Immature natural killer cell (primary cell): ENCODE measurements around the gene SDR42E2. TPM values are rescaled to one million over a fixed set of nuclear protein-coding genes. Genes with fewer than 3 reads are reported as not detected.

Experiments used
- DNase-seq, 3 donors: peaks; one replicate each; pipeline ENCODE4 v3.0.0; 2022; ENCODE audit warnings: mixed read lengths in 1 of 3
- H3K27ac Mint-ChIP-seq, 6 donors: one replicate each; pipeline ENCODE4 v1.8.0; 2020; ENCODE audit warnings: mixed read lengths in 6 of 6, mild to moderate bottlenecking in 5 of 6, inconsistent platforms in 4 of 6, moderate library complexity in 3 of 6
- H3K27me3 Mint-ChIP-seq, 3 donors: one replicate each; pipeline ENCODE4 v1.8.0; 2020 to 2021; ENCODE audit warnings: low read depth in 3 of 3, mild to moderate bottlenecking in 3 of 3, mixed read lengths in 3 of 3, moderate library complexity in 3 of 3, inconsistent platforms in 1 of 3
- H3K36me3 Mint-ChIP-seq, 3 donors: one replicate each; pipeline ENCODE4 v1.8.0; 2020; ENCODE audit warnings: mixed read lengths in 3 of 3, inconsistent platforms in 2 of 3, mild to moderate bottlenecking in 2 of 3
- H3K4me1 Mint-ChIP-seq, 2 donors: one replicate each; pipeline ENCODE4 v1.8.0; 2020; ENCODE audit warnings: inconsistent platforms in 2 of 2, mild to moderate bottlenecking in 2 of 2, mixed read lengths in 2 of 2, moderate library complexity in 1 of 2
- H3K4me3 Mint-ChIP-seq, 5 donors: one replicate each; pipeline ENCODE4 v1.8.0; 2020; ENCODE audit warnings: mild to moderate bottlenecking in 5 of 5, mixed read lengths in 5 of 5, inconsistent platforms in 3 of 5, moderate library complexity in 3 of 5
- H3K9me3 Mint-ChIP-seq, 6 donors: one replicate each; pipeline ENCODE4 v1.8.0; 2020; ENCODE audit warnings: mild to moderate bottlenecking in 6 of 6, mixed read lengths in 6 of 6, inconsistent platforms in 4 of 6, moderate library complexity in 3 of 6
- polyA plus RNA-seq, 3 donors: library from polyadenylated mRNA; unstranded; fragments of 300-500 nt; fragmentation: Illumina TruSeq; gene quantifications; one replicate each; pipeline ENCODE4 v1.2.3, GENCODE V29; 2021

SDR42E2 gene
- polyA plus RNA-seq, 3 donors from 2014 or later = 0.47 to 0.51 TPM; not detected in 1

DNA sequence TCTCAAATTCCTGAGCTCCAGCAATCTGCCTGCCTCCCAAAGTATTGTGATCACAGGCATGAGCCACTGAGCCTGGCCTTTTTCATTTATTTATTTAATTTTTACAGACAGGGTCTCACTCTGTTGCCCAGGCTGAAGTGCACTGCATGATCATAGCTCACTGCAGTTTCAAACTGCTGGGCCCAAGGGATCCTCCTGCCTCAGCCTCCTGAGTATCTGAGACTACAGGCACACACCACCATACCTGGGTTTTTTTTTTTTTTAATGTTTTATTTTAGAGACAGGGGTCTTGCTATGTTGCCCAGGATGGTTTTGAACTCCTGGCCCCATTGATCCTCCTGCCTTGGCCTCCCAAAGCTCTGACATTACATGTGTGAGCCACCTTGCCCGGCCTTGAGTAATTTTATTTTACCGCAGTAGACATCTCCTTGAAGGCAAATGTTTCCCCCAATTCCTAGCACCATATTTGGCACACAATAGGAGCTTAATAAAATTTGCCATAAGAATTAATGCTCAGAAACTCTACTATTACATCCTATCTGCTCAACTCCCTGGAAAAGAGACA, 41.9 kb downstream of the SDR42E2 start:
- no peak for DNase-seq
- Mint-ChIP-seq H3K27me3 (peaks cover 0 to 3% (median 1%) of the 10 kb centered on the region in 3 donors), H3K9me3 (no peaks in the 10 kb centered on the region), H3K4me3 (peak overlapping the region in 2 of 5 donors; percentile 27 to 71), H3K27ac (peak overlapping the region in 1 of 6 donors; percentile 49), H3K36me3 (no peaks in the 10 kb centered on the region), H3K4me1 (peaks cover 21 to 22% of the 10 kb centered on the region in 2 donors)

DNA sequence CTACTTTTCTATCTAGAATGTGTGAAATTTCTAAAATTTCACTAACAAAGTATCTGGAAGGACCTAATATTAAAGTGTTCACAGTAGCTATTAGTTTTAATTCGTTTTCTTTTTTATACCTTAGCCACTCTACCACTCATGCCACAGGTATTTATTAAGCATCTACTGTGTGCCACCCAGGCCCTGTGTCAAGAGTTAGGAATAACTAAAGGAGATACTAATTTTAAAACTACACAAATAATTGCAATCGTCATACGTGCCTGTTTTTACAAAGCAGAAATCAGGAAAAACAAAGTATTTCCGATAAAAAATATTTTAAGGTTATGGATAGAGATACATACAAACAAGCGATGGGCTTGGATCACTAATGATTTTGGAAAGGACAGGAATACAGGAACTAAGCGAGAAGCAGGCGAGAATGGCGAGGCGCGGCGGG, 43.3 kb downstream of the SDR42E2 start:
- peak overlapping the region; percentile 27 to 87 (median 74) for H3K27ac Mint-ChIP-seq

DNA sequence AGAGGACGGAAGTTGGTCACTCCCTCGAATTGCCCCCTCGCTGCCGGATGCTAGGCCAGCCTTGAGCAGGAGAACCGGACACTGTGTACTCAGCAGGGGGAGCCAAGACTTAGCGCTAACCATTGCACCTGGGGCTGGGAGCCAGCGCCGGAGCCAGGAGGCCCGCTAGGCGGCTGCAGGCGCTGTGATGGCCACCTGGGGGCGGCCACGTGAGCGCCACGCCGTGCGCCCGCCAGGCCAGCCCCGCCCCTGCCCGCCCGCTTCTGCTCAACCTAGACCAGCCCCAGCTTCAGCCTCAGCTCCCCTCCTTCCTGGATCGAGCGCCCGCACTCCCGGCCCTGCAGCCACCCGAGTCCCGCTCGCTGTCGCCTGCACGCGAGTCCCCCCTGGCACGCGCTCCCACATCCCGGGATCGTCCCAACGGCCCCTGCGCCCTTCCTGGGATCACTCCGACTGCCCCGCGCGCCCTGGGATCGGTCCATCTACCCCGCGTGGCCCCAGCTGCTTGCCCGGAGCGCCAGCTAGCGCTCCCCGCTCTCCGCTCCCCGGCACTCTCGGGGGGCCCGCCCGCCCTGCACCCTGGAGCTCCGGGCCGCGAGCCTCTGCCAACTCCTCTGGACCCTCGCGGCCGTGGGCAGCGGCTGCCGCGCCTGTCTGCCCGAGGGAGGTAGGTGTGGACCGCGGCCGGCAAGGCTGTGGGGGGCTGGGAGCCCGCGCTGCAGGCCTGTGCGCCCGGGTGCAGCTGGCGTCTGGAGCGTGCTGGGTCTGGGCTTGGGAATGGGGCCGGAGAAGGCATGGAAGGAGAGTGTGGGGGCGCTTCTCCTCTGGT, 43.9 kb downstream of the SDR42E2 start, which contains the start of gene EEF2K:
Gene EEF2K, plus strand, starts transcription at position 266 of the 829 bp plus-strand sequence. CDS start 19,452 bp downstream, outside the sequence.
- Mint-ChIP-seq H3K27me3 (peaks cover 0 to 3% (median 1%) of the 10 kb centered on the region in 3 donors), H3K9me3 (no peaks in the 10 kb centered on the region), H3K27ac (peak within 1 kb of the TSS; percentile 27 to 91 (median 84)), H3K4me3 (peak within 1 kb of the TSS; percentile 85 to 99 (median 95)), H3K4me1 (peaks cover 22 to 23% of the 10 kb centered on the region in 2 donors), H3K36me3 (no peaks in the 10 kb centered on the region)
- DNase-seq = peak; percentile 71 to 76 (median 71)

More for the DNA sequence above, 43.3 kb downstream of the SDR42E2 start:
- Mint-ChIP-seq H3K4me1 (peaks cover 22 to 23% of the 10 kb centered on the region in 2 donors), H3K27me3 (peaks cover 0 to 3% (median 1%) of the 10 kb centered on the region in 3 donors), H3K4me3 (peak overlapping the region; percentile 85 to 99 (median 95)), H3K36me3 (no peaks in the 10 kb centered on the region), H3K9me3 (no peaks in the 10 kb centered on the region)
- DNase-seq = no peak

DNA sequence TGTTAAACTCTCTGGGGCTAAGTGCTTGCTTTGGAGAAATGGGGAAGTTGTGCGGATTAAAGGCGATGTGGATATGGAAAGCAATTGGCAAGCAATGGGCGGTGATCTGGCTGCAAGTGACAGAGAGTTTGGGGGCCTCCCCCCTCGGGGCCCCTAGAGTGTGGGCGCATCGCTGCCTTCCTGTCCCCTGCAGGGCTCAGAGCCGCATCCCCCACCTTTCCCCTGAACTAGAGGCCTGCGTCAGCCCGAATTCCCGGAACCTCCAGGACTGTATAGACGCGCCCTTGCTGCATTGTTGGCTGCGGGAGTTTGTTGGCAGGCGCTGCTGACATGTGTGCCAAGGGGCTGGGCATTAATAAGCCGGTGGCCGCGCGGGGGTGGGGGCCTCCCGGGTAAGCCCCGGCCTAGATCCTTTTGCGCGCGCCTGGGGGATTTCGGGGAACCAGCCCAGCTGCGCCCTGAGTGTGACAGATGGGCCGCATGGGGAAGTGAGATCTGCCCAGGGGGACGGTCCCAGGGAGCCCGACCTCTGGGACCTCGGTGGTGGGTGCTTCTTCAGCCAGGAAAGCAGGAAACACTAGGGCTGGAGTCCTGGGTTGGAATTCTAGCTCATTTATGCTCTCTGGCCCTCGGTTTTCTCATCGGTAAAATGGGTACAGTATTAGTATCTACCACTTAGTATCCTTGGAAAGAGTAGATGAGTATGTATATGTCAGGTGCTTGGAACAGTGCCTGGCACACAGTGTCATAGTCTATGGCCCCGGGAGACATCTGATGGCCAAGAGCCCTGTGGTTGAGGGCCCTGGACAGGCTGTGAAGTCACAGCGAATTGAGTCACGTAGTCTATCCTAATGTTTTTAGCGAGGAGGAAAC, 44.8 kb downstream of the SDR42E2 start:
- Mint-ChIP-seq H3K36me3 (no peaks in the 10 kb centered on the region), H3K9me3 (no peaks in the 10 kb centered on the region), H3K27me3 (peaks cover 0 to 3% (median 1%) of the 10 kb centered on the region in 3 donors), H3K27ac (peak overlapping the region; percentile 27 to 91 (median 80)), H3K4me1 (peaks cover 22 to 23% of the 10 kb centered on the region in 2 donors), H3K4me3 (peak overlapping the region; percentile 85 to 99 (median 95))
- DNase-seq = peak in 2 of 3 donors; percentile 33 to 36

DNA sequence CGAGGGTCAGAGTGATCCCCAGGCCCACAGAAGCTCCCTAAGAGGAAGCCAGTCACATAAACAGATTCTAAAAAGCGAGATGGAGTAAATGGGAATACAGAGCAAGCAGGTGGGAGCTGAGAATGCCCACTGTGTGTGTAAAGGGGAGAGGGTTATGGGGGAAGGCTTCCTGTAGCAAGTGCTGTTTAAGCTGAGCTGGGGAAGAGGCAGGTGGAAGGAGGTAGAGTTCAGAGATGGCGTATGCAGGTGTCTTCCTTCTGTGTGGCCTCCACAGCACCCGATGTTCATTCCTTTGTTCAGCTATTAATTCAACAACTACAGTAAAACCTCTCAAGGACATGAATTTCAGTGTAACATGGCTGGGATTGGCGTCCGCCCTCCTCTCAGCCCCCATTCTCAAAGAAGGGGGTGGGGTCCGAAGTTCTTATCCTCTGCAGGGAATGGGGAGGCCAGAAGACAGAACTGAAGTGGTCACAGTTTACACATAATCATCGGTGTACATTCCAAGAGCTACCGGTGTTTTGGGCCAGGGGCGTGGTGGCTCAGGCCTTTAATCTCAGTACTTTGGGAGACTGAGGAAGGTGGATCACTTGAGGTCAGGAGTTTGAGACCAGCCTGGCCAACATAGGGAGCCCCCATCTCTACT, 45.5 kb downstream of the SDR42E2 start:
- no peaks in the 10 kb centered on the region for H3K36me3 Mint-ChIP-seq
- H3K4me3 Mint-ChIP-seq = peak overlapping the region; percentile 85 to 99 (median 95)
- no peaks in the 10 kb centered on the region for H3K9me3 Mint-ChIP-seq
- peak overlapping the region in 5 of 6 donors; percentile 2 to 81 (median 68) for H3K27ac Mint-ChIP-seq
- no peak for DNase-seq
- peaks cover 0 to 3% (median 1%) of the 10 kb centered on the region in 3 donors for H3K27me3 Mint-ChIP-seq
- H3K4me1 Mint-ChIP-seq = peaks cover 22 to 23% of the 10 kb centered on the region in 2 donors

DNA sequence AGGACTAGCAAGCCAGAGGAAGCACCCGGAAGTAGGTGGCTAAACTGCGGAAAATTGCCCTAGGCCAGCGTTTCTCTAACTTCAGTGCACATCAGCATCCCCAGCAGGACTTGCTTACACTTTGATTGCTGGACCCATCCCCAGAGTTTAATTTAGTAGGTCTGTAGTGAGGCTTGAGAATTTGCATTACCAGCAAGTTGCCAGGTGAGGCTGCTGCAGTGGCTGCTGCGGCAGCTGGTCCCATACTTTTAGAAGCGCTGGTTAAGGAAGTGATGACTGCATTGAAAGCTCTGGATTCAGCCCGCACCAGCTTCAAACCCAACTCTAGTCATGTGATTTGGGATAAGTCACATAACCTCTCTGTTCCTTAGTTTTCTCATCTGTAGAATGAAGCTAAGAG, 48.0 kb downstream of the SDR42E2 start:
- Mint-ChIP-seq H3K9me3 (no peaks in the 10 kb centered on the region), H3K4me1 (peaks cover 21 to 27% of the 10 kb centered on the region in 2 donors), H3K36me3 (peaks cover 0 to 9% (median 5%) of the 10 kb centered on the region in 3 donors), H3K4me3 (no peak overlapping the region), H3K27me3 (peaks cover 0 to 5% (median 1%) of the 10 kb centered on the region in 3 donors), H3K27ac (no peak overlapping the region)
- DNase-seq = no peak

DNA sequence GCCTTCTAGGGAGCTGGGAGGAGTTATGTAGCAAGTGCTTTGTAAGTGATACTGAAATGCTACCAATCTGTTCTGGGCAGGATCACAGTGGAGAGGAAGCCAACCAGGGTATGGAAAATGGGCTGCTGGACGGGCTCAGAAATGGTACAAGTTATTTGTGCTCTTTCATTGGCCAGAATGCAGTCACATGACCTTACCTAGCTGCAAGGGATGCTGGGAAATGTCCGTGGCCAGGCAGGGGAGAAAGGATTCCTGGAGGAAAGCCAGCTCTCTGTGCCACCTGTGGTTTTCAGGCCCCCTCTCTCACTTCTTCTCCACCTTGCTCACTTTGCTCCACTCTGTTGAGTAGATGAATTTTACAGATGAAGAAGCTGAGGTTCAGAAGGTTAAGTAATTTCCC, 48.5 kb downstream of the SDR42E2 start:
- no peak overlapping the region for H3K27ac Mint-ChIP-seq
- peaks cover 0 to 5% (median 1%) of the 10 kb centered on the region in 3 donors for H3K27me3 Mint-ChIP-seq
- H3K9me3 Mint-ChIP-seq = no peaks in the 10 kb centered on the region
- no peak for DNase-seq
- H3K4me3 Mint-ChIP-seq = no peak overlapping the region
- H3K36me3 Mint-ChIP-seq = peaks cover 0 to 9% (median 5%) of the 10 kb centered on the region in 3 donors
- peaks cover 19 to 22% of the 10 kb centered on the region in 2 donors for H3K4me1 Mint-ChIP-seq

DNA sequence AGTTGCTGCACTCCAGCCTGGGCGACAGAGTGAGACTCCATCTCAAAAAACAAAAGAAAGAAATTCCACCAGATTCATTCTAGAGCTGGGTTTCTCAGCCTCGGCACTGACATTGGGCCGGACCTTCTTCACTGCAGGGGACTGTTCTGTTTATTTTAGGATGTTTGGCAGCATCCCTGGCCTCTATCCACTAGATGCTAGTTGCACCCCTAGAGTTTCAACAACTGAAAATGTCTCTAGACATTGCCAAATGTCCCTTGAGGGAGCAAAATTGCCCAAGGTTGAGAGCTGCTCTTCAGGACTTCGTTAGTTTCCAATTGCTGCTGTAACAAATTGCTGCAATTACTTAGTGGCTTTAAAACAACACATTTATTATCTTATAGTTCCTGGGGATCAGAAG, 50.9 kb downstream of the SDR42E2 start:
- no peak overlapping the region for H3K27ac Mint-ChIP-seq

DNA sequence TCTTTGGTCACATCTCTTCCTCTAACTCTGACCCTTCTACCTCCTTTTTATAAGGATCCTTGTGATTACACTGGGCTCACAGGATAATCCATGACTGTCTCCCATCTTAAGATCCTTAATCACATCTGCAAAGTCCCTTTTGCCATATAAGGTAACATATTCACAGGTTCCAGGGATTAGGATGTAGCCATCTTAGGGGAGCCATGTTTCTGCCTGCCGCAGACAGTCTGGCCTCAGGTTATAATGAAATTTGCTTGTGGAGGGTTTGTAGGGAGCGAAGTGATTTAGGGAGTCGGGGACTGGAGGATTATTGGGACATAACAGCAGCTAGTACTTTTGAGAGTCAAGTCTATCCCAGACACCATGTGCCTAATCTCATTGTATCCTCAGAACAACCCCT, 51.5 kb downstream of the SDR42E2 start:
- DNase-seq = no peak
- Mint-ChIP-seq H3K4me1 (peaks cover 3 to 5% of the 10 kb centered on the region in 2 donors), H3K36me3 (peaks cover 0 to 9% (median 9%) of the 10 kb centered on the region in 3 donors), H3K27ac (peak overlapping the region in 1 of 6 donors; percentile 24), H3K27me3 (peaks cover 0 to 2% (median 0%) of the 10 kb centered on the region in 3 donors), H3K9me3 (no peaks in the 10 kb centered on the region), H3K4me3 (no peak overlapping the region)

More for the DNA sequence above, 50.9 kb downstream of the SDR42E2 start:
- Mint-ChIP-seq H3K4me1 (peaks cover 3 to 5% of the 10 kb centered on the region in 2 donors), H3K27me3 (peaks cover 0 to 3% (median 0%) of the 10 kb centered on the region in 3 donors), H3K36me3 (peaks cover 0 to 9% (median 9%) of the 10 kb centered on the region in 3 donors), H3K4me3 (no peak overlapping the region), H3K9me3 (no peaks in the 10 kb centered on the region)
- DNase-seq = no peak

DNA sequence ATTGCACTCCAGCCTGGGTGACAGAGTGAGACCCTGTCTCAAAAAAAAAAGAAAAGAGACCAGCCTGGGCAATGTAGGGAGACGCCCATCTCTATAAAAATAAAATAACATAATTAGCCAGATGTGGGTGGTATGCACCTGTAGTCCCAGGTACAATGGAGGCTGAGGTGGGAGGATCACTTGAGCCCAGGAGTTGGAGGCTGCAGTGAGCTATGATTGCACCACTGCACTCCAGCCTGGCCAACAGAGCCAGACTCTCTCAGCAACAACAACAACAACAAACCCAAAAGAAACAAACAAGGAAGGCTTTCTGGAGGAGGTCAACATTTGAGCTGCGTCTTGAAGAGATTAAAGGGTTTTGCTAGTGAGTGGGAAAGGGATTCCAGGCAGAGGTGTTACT, 52.1 kb downstream of the SDR42E2 start:
- H3K27ac Mint-ChIP-seq = no peak overlapping the region
- no peak overlapping the region for H3K4me3 Mint-ChIP-seq
- no peak for DNase-seq
- H3K4me1 Mint-ChIP-seq = peaks cover 3 to 5% of the 10 kb centered on the region in 2 donors
- peaks cover 0 to 9% (median 9%) of the 10 kb centered on the region in 3 donors for H3K36me3 Mint-ChIP-seq
- peaks cover 0 to 2% (median 0%) of the 10 kb centered on the region in 3 donors for H3K27me3 Mint-ChIP-seq
- no peaks in the 10 kb centered on the region for H3K9me3 Mint-ChIP-seq

DNA sequence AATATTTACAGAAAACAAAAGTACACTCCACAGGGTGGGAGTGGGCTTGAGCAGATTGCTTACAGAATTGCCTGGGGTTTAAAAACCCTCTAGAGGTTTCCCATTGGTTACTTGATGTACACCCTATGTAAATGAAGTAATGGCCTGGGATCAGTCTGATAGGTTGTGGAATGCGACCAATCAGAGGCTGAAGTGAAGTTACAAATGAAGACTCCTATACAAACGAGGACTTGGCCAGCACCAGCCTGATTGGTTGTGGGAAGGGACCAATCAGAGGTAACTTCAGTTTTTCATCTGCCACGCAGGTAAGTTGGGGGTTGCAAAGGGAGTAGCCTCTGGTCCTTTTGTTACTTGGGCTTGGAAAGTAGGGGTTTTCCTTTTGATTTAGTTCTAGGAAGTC, 52.6 kb downstream of the SDR42E2 start:
- no peak overlapping the region for H3K27ac Mint-ChIP-seq
- peaks cover 0 to 2% (median 0%) of the 10 kb centered on the region in 3 donors for H3K27me3 Mint-ChIP-seq
- DNase-seq = no peak
- peaks cover 3 to 5% of the 10 kb centered on the region in 2 donors for H3K4me1 Mint-ChIP-seq
- H3K4me3 Mint-ChIP-seq = no peak overlapping the region
- H3K36me3 Mint-ChIP-seq = peaks cover 0 to 9% (median 9%) of the 10 kb centered on the region in 3 donors
- H3K9me3 Mint-ChIP-seq = no peaks in the 10 kb centered on the region

DNA sequence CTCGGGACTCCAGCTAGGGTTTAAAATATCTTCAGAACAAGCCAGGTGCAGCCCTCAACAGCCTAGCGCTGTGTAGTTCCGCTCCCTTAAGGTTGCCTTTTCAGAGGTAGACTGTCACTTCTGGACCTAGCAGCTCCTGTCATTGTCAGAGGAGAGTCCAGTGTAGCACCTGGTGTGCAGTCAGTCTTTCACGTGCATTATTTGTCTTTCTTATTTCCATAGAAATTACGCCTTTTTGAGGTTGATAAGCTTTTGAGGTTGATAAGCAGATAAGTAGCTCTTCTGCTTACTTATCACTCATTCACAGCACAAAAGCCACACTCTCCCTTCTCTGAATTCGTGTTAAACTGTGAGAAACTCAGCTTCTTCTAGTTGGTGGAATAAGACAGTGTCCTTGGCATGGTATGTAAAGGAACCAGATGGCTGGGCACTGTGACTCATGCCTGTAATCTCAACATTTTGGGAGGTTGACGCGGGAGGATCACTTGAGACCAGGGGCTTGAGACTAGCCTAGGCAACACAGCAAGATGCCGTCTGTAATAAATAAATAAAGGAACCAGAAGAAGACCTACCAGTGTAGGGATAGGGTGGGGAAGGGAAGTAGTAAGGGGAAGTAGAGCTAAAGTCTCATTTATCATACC, 54.0 kb downstream of the SDR42E2 start:
- DNase-seq = no peak
- Mint-ChIP-seq H3K4me1 (peaks cover 2 to 5% of the 10 kb centered on the region in 2 donors), H3K27me3 (peaks cover 0 to 2% (median 0%) of the 10 kb centered on the region in 3 donors), H3K9me3 (no peaks in the 10 kb centered on the region), H3K4me3 (no peak overlapping the region), H3K36me3 (peaks cover 0 to 9% (median 9%) of the 10 kb centered on the region in 3 donors), H3K27ac (peak overlapping the region in 2 of 6 donors; percentile 19 to 57)
